HK-2 (cell line): Measurements from ENCODE around the gene COMTD1.

Experiments
- DNase-seq: peaks from one replicate; pipeline ENCODE4 v3.0.0-alpha.2; 2018; ENCODE audit not compliant: unreplicated experiment

The COMTD1 gene

GRCh38 chr10:75235375-75236177 lies at the start of gene COMTD1:
COMTD1 (minus strand) TSS chr10:75235957; CDS start chr10:75235928, 29 bp downstream.
- DNase-seq: peak; percentile 99

- no peak for DNase-seq
Observed at GRCh38 chr10:75283671-75284470, 48.1 kb upstream of the COMTD1 start.

- no peak for DNase-seq
Observed at GRCh38 chr10:75283078-75283670, 47.4 kb upstream of the COMTD1 start.

- no peak for DNase-seq
Observed at GRCh38 chr10:75281974-75282373, 46.2 kb upstream of the COMTD1 start.

- no peak for DNase-seq
Observed at GRCh38 chr10:75280236-75280635, 44.5 kb upstream of the COMTD1 start.

GRCh38 chr10:75276069-75276872 lies 40.5 kb upstream of the COMTD1 start:
- no peak for DNase-seq

GRCh38 chr10:75272896-75273295 lies 37.1 kb upstream of the COMTD1 start:
- DNase-seq: no peak

- DNase-seq: no peak
Observed at GRCh38 chr10:75272094-75272493, 36.3 kb upstream of the COMTD1 start.

- DNase-seq: no peak
Observed at GRCh38 chr10:75269605-75270004, 33.8 kb upstream of the COMTD1 start.

GRCh38 chr10:75266945-75267344 lies 31.2 kb upstream of the COMTD1 start:
- DNase-seq: no peak

GRCh38 chr10:75265856-75266255 lies 30.1 kb upstream of the COMTD1 start:
- no peak for DNase-seq

- no peak for DNase-seq
Observed at GRCh38 chr10:75263806-75264205, 28.0 kb upstream of the COMTD1 start.

GRCh38 chr10:75261813-75262705 lies 26.3 kb upstream of the COMTD1 start:
- DNase-seq: no peak

- DNase-seq: no peak
Observed at GRCh38 chr10:75260990-75261389, 25.2 kb upstream of the COMTD1 start.

- DNase-seq: no peak
Observed at GRCh38 chr10:75254739-75255138, 19.0 kb upstream of the COMTD1 start.

GRCh38 chr10:75253281-75254220 lies 17.8 kb upstream of the COMTD1 start:
- no peak for DNase-seq

GRCh38 chr10:75250934-75251333 lies 15.2 kb upstream of the COMTD1 start:
- peak; percentile 27 for DNase-seq

GRCh38 chr10:75247797-75248196 lies 12.0 kb upstream of the COMTD1 start:
- no peak for DNase-seq

GRCh38 chr10:75246506-75246905 lies 10.7 kb upstream of the COMTD1 start:
- DNase-seq: no peak
